ENCODE results near the gene PLAAT2.
"Not testable (repeated sequence)": the region's sequence is repeated elsewhere in the genome, so short reads cannot be mapped to it uniquely, and the experiment has no call there.

PLAAT2 gene

GRCh38 chr11:63563201-63564055 is at the start of gene PLAAT2:
TSS of gene PLAAT2 (minus strand) at chr11:63563379. CDS start at chr11:63563324, 55 bp downstream.
- DNase-seq (ENCODE audit: low read depth): no peak

DNA sequence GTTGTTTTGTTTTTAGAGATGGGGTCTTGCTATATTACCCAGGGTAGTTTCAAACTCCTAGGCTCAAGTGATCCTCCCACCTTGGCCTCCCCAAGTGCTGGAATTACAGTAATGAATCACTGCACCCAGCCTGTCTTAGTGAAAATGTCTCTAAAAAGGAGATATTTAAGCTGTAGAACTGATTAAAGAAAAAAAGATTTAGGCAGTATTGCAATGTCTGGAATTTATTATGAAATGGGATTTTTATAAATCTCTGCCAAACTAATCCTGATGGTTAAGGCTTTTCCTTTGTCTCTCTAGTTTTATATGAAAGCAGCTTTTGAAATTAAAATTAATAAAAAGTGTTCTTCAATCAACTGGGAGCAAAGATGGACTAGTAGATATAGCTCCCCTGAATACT is 49.0 kb upstream of the PLAAT2 start:
- no peak for DNase-seq (ENCODE audit: low read depth)

DNA sequence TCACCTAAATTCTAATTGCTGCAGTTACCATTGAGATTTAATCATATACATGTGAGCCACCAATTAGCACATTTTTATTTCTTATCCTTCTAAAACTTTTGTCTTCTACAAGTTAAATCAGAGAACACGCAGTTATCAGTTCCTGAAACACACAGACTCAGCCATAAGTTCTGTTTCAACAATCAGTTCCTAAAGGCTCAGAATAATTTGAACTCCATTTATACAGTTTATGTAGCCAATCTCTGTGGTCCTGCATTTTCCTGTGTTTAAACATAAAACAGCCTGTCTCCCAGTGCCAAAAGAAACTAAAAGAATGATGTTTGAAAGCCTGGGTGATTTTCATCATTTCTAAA is 48.2 kb upstream of the PLAAT2 start:
- DNase-seq (ENCODE audit: low read depth): no peak

GRCh38 chr11:63610604-63611394 is 47.6 kb upstream of the PLAAT2 start:
- DNase-seq (ENCODE audit: low read depth): no peak

GRCh38 chr11:63609971-63610580 is 46.9 kb upstream of the PLAAT2 start:
- no peak for DNase-seq (ENCODE audit: low read depth)

DNA sequence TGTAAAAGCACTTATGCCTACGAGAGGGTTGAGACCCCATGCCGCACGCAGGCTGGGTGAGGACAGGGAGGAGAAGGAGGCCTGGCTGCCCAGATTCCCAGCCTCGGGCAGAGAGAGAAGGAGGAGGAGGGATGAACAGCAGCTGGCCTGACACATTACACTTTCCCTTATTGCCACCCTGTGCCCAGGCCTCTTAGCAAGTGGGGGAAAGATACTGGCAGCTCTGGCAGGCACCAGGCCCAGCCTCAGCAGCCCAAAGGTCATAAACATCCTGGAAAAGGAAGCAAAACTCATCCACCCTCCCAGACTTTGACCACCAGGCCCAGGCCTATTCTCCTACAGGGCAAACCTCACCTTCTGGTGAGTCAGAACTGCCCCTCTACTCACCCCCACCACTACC is 46.4 kb upstream of the PLAAT2 start:
- DNase-seq (ENCODE audit: low read depth): no peak

DNA sequence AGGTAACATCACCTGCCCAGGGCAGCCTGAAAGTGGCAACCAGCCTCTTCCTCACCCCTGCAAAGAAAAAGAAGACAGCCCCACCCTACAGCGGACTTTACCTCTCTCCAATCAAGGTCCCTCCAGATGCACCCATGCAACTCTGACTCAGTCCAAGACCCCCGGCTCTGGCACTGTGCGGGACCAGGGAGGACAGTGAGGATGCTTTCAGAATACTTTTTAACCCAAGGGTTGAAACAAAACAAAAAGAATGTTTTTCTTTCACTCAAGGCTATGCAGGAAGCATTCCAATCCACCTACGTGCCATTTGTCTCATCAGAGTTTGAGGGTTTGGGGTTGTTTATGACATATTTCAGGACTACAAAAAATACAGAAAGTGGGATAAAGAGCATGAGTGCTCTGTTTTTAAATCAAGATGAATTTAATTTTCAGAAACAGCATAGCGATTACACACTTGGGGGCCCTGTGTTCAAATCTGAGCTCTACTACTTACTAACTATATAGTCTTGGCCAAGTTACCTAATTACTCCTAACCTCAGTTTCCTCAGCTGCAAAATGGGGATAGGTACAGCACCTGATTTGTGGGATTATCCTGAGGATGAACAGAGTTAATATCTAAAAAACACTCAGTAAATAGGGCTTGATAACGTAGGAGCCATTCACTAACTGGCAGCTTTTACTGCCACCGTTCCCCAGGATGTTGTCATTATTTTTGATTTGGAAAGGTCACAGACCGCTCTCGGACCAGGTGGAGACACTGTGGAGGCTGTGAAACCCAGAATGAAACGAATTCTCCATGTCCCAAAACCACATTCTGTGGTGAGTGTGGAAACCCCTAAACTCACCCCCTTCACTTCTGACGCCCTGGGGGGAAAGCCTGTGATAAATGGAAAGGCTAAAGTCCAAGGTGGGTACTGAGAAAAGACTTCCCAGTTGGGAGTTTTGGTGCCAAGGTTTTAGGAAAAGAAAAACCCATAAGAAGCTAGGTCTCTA is 45.5 kb upstream of the PLAAT2 start:
- peak; percentile 50 for DNase-seq (ENCODE audit: low read depth)

DNA sequence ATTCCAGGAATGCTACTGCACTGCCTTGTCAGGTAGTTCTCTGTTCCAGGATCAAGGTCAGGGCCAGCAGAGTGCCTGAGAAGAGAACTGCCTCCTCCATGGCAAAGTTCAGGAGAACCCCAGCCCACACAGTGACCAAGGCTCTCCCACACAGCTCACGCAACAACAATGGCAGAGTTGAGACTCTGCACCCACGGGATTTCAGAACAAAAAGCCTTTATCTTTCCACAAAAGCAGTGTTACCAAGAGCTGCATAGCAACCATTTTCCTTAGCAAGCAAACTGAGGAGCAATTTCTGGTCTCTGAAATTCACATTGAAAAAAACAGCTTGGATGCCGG is 40.0 kb upstream of the PLAAT2 start:
- DNase-seq (ENCODE audit: low read depth): no peak

- DNase-seq (ENCODE audit: low read depth): peak; percentile 21
Observed at GRCh38 chr11:63602290-63603179, 39.4 kb upstream of the PLAAT2 start.

DNA sequence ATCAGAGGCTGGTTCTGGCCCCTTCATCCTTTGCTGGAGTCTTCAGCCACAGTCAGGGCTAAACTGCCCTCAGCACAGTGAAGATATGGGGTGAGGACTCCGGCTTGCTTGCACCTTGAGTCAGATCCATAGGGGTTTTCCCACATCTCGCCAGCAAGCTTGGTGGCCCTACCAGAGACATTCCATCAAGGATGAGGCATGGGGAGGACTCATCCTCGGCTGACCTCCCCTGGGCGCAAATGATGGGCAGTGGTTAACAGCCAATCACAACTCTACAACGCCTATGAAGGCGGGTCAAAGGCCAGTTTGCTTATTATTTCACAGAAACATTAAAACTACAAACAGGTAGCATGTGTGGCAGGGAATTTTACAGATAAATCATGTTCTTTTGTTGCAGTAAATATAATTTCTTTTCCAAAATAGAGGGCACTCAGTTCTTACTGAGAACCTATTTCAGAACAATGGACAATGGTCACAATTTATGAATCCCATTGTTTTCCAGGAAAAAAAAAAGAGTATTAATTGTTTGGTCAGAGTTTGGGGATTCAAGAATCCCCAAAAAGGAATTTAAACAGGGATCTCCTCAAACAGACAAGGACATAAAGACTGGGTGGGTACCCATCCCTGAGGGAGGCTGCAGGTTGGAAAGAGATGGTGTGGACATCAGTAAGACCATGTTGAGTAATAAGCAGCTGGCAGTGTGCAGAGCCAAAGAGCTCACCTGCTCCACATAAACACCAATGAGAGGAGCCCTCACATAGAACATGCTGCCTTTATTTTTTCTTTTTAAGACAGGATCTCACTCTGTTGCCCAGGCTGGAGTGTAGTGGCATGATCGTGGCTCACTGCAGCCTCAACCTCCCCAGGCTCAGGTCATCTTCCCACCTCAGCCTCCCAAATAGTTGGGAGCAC is 36.3 kb upstream of the PLAAT2 start:
- DNase-seq (ENCODE audit: low read depth): peak; percentile 53

DNA sequence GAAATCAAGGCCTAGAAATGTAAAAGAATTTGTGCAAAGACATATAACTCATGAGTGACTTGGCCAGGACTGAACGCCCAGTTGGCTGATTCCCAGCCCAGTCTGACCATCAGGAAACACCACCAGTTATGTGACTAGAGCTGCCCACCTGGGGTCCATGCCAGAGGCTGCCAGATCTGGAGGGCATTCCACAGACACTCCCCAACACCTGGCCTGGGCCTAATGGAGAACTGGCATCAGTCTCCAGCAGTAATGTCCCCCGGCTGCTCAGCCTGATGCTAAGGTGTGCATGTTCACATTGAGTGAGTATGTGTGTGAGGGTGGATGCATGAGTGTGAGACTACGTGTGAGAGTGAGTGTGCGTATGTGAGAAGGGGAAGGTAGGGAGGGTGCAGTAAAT is 35.4 kb upstream of the PLAAT2 start:
- DNase-seq (ENCODE audit: low read depth): no peak

- DNase-seq (ENCODE audit: low read depth): no peak
Observed at GRCh38 chr11:63595296-63595695, 32.1 kb upstream of the PLAAT2 start.

DNA sequence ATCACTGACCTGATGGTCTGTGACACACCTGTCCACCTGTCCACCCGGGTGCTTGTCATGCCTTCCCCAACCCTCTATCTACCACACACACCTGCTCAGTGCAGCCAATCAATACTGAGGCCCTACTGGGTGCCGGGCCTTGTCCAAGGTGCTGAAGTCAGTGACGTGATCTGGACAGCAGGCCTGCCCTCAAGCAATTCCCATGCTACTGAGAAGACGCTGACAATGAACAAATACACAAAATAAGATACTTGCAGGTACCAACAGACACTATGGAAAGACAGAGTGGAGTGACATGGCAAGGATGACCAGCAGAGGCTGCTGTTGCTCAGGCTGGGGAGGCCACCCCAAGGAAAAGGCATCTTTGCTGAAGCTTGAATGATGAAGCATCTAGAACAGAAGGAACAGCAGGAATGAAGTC is 29.8 kb upstream of the PLAAT2 start:
- DNase-seq (ENCODE audit: low read depth): no peak

GRCh38 chr11:63590024-63590788 is 27.0 kb upstream of the PLAAT2 start:
- DNase-seq (ENCODE audit: low read depth): no peak

DNA sequence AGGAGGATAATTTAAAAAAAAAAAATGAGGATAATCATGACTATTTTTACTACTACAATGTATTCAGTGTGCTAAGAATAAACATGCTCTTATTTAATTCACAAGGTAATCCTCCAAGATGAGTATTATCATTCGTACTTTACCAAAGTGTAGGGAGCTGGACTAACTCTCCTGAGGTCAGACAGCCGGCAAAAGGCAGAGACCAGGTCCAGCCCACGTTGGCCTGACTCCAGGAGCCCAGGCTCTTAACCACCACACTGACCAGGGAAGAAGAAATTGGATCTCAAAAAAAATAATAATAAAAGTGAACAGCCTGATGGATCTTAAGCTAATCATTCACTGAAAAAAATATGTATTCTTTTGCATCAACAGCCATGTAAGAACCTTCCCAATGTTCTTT is 25.8 kb upstream of the PLAAT2 start:
- no peak for DNase-seq (ENCODE audit: low read depth)

DNA sequence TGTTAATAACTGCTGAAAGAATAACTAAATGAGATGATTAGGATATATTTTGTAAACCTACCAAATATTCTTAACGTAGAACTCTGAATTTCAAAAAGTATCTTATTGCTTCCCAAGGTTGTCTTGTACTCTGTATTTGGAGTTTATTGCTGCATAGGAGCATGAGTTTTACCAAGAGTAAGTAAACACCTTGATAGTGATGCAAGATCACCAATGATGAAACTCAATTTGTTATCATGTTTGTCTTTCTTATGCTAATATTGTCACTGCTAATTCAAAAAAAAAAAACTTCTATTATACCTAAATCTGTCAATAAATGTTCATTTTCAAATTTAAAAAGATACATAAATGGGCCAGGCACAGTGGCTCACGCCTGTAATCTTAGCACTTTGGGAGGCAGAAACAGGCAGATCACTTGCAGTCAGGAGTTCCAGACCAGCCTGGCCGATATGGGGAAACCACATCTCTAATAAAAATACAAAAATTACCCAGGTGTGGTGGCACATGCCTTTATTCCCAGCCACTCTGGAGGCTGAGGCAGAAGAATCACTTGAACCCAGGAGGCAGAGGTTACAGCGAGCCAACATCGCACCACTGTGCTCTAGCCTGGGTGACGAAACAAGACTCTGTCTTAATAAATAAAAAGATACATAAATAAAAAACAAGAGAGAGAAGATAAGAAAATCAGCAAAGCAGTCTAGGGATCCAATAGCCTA is 23.4 kb upstream of the PLAAT2 start:
- no peak for DNase-seq (ENCODE audit: low read depth)

DNA sequence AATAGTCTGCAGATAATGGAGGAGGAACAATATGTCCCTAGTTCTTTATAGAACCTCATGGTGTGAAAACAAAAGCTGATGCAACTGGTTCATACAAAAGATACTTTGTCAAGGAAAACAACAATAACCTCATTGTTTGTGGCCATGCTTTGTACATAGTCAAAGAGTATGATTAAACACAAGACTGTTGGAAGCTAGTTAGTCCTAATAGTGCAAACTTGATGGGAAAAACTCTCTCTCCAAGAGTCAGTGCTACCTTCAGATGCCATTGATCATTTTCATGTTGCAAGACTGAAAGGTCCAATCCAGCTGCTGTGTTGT is 20.1 kb upstream of the PLAAT2 start:
- DNase-seq (ENCODE audit: low read depth): no peak

DNA sequence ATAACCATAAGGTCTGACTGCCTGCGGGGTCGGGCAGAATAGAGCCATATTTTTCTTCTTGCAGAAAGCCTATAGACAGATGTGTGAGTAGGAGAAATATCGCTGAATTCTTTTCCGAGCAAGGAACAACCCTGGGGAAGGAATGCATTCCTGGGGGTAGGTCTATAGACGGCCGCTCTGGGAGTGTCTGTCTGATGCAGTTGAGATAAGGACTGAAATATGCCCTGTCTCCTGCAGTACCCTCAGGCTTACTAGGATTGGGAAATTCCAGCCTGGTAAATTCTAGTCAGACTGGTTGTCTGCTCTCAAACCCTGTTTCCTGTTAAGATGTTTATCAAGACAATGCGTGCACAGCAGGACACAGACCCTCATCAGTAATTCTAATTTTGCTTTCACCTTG is 18.0 kb upstream of the PLAAT2 start:
- not testable (repeated sequence) for DNase-seq (ENCODE audit: low read depth)

All from GM04503 (cell line).